ENCODE measurements around the gene SCAMP4. TPM values are rescaled to one million over a fixed set of nuclear protein-coding genes. Genes with fewer than 3 reads are reported as not detected.

Gene SCAMP4
- total RNA-seq, 1 experiment from 2014 or later = 63.3 TPM

DNA sequence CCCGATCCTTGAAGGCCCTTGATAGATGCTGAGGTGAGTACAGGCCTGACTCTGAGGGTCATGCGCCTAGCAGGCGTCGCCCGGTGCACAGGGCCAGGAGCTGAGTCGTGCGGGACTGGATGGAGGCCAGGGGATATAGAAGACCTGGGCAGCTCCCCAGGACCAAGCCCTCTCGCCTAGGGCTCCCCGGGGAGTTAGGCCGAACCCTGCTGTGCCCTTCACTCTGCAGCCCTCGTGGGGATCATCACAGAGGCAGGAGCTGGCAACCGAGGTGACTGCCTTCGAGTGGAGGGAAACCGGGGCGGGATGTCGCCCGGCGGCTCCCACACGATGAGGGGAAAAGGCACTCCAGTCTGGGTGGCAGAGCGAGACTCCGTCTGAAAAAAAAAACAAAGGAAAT, 47.4 kb downstream of the SCAMP4 start:
- TSS peak; percentile 27 for BruUV-seq (replicated peaks)
- RAD21 ChIA-PET (ENCODE audit: low non-redundant PET in 1 of 2, low total read pairs in 2 of 2, uncharacterized antibody in 2 of 2, unreplicated experiment in 2 of 2) = no interaction called here

GRCh38 chr19:1953037-1953436, 47.8 kb downstream of the SCAMP4 start:
- no peak for DNase-seq (ENCODE audit: low read depth, low spot score)
- intact Hi-C loops (cut with micrococcal nuclease) = no loop called here
- RAD21 ChIA-PET (ENCODE audit: low non-redundant PET in 1 of 2, low total read pairs in 2 of 2, uncharacterized antibody in 2 of 2, unreplicated experiment in 2 of 2) = no interaction called here
- no peak for ATAC-seq
- POLR2A ChIA-PET = no interaction called here
- Histone ChIP-seq H3K4me3 (replicated peaks in 1 of 2; ENCODE audit: low read depth in 1 of 2, low read length in 2 of 2) (no peak overlapping the region), H2AFZ (ENCODE audit: low read depth, low read length, poor library complexity, severe bottlenecking) (no peak overlapping the region), H4K20me1 (ENCODE audit: insufficient read depth) (no peaks in the 10 kb centered on the region), H3K36me3 (ENCODE audit: control insufficient read depth in 1 of 2, insufficient read depth in 2 of 2, low read length in 2 of 2) (peaks cover 0 to 6% of the 10 kb centered on the region in 2 experiments; a peak in 1 of 4 replicates), H3K9me2 (ENCODE audit: insufficient read depth) (no peaks in the 10 kb centered on the region), H3K4me2 (ENCODE audit: low read length) (no peak overlapping the region), H3K9ac (ENCODE audit: low read length) (no peak overlapping the region), H3K27me3 (ENCODE audit: insufficient read depth, low read length) (no peaks in the 10 kb centered on the region), H3K9me3 (ENCODE audit: control insufficient read depth in 1 of 2, insufficient read depth in 1 of 2, low read depth in 1 of 2, low read length in 2 of 2) (no peaks in the 10 kb centered on the region), H3K27ac (ENCODE audit: low read depth, low read length) (no peak overlapping the region), H3K4me1 (ENCODE audit: control insufficient read depth in 1 of 2, insufficient read depth in 2 of 2, low read length in 2 of 2) (no peaks in the 10 kb centered on the region), H3K79me2 (ENCODE audit: insufficient read depth, low read length) (peaks cover 92% of the 10 kb centered on the region)
- no TSS peak for BruUV-seq (replicated peaks)
- CTCF ChIA-PET = no interaction called here
- TF ChIP-seq EGR1 (IDR thresholded peaks at IDR 0.05; ENCODE audit: low read depth) (no peak), JUND (IDR thresholded peaks at IDR 0.05) (no peak), POLR2A (IDR thresholded peaks at IDR 0.05; ENCODE audit: borderline replicate concordance, extremely low read depth, insufficient read depth, insufficient read length) (no peak), YY1 (IDR thresholded peaks at IDR 0.05; ENCODE audit: extremely low read depth, insufficient replicate concordance, low read depth, low read length) (no peak), ZFX (IDR thresholded peaks at IDR 0.05) (no peak), CBX3 (IDR thresholded peaks at IDR 0.05; ENCODE audit: low read depth) (no peak), EZH2phosphoT487 (IDR thresholded peaks at IDR 0.05; ENCODE audit: borderline replicate concordance) (no peak), ELF1 (IDR thresholded peaks at IDR 0.05; ENCODE audit: borderline replicate concordance, low read depth) (no peak), SRF (IDR thresholded peaks at IDR 0.05; ENCODE audit: low read depth) (no peak), TCF7L2 (IDR thresholded peaks at IDR 0.05; ENCODE audit: borderline replicate concordance, extremely low read depth, insufficient read depth, insufficient read length) (no peak), POLR2AphosphoS5 (IDR thresholded peaks at IDR 0.05; ENCODE audit: low read depth, low read length) (no peak), SIN3A (IDR thresholded peaks at IDR 0.05; ENCODE audit: low read depth) (no peak)
- TF ChIP-seq, protein P1, sequence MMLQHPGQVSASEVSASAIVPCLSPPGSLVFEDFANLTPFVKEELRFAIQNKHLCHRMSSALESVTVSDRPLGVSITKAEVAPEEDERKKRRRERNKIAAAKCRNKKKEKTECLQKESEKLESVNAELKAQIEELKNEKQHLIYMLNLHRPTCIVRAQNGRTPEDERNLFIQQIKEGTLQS (IDR thresholded peaks at IDR 0.05) = no peak
- TF ChIP-seq, protein P2, sequence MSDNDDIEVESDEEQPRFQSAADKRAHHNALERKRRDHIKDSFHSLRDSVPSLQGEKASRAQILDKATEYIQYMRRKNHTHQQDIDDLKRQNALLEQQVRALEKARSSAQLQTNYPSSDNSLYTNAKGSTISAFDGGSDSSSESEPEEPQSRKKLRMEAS (IDR thresholded peaks at IDR 0.05) = no peak

More for the DNA sequence above, 47.4 kb downstream of the SCAMP4 start:
- POLR2A ChIA-PET = no interaction called here
- Histone ChIP-seq H3K4me2 (ENCODE audit: low read length) (no peak overlapping the region), H2AFZ (ENCODE audit: low read depth, low read length, poor library complexity, severe bottlenecking) (no peak overlapping the region), H3K27me3 (ENCODE audit: insufficient read depth, low read length) (no peaks in the 10 kb centered on the region), H3K36me3 (ENCODE audit: control insufficient read depth in 1 of 2, insufficient read depth in 2 of 2, low read length in 2 of 2) (peaks cover 0 to 6% of the 10 kb centered on the region in 2 experiments; a peak in 1 of 4 replicates), H3K27ac (ENCODE audit: low read depth, low read length) (peak overlapping the region; percentile 22; the same call in 1 of the 2 replicates), H3K9ac (ENCODE audit: low read length) (no peak overlapping the region), H3K4me3 (replicated peaks in 1 of 2; ENCODE audit: low read depth in 1 of 2, low read length in 2 of 2) (no peak overlapping the region), H3K9me3 (ENCODE audit: control insufficient read depth in 1 of 2, insufficient read depth in 1 of 2, low read depth in 1 of 2, low read length in 2 of 2) (no peaks in the 10 kb centered on the region), H3K79me2 (ENCODE audit: insufficient read depth, low read length) (peaks cover 96% of the 10 kb centered on the region), H3K4me1 (ENCODE audit: control insufficient read depth in 1 of 2, insufficient read depth in 2 of 2, low read length in 2 of 2) (peaks cover 0 to 4% of the 10 kb centered on the region in 2 experiments; a peak in 2 of 4 replicates), H4K20me1 (ENCODE audit: insufficient read depth) (no peaks in the 10 kb centered on the region), H3K9me2 (ENCODE audit: insufficient read depth) (no peaks in the 10 kb centered on the region)
- intact Hi-C loops (cut with micrococcal nuclease) = no loop called here
- CTCF ChIA-PET = no interaction called here
- ATAC-seq = no peak
- no peak for DNase-seq (ENCODE audit: low read depth, low spot score)
- no peak for TF ChIP-seq EZH2 (IDR thresholded peaks at IDR 0.05)
- TF ChIP-seq, protein P2 (IDR thresholded peaks at IDR 0.05) = no peak
- no peak for TF ChIP-seq EGR1 (IDR thresholded peaks at IDR 0.05; ENCODE audit: low read depth)

All from HCT116 (cell line).